D721Med (cell line): ENCODE results near the gene PEX12.
"Not testable (repeated sequence)": the region's sequence is repeated elsewhere in the genome, so short reads cannot be mapped to it uniquely, and the experiment has no call there.

Experiments
- DNase-seq: peaks from one replicate; pipeline ENCODE4 v3.0.0; 2011; ENCODE audit warnings: low spot score; ENCODE audit not compliant: insufficient read length
- FAIRE-seq: peaks from 2 replicates; lab custom pipeline; 2011; peaks lifted over from hg19 to GRCh38; lab: Jason Lieb, UNC
- CTCF ChIP-seq: IDR thresholded peaks from 2 replicates; pipeline ENCODE4 v1.5.1; 2012; ENCODE audit warnings: mild to moderate bottlenecking, control low read depth; ENCODE audit not compliant: insufficient read depth; ENCODE audit errors: missing control alignments

The PEX12 gene

GRCh38 chr17:35537601-35538141, 40.7 kb downstream of the PEX12 start, which contains the start of gene SLFN12L:
SLFN12L (minus strand) TSS chr17:35537678; CDS start chr17:35522364, 15,314 bp downstream.
- no peak for FAIRE-seq
- no peak for TF ChIP-seq CTCF
- DNase-seq, result no peak

DNA sequence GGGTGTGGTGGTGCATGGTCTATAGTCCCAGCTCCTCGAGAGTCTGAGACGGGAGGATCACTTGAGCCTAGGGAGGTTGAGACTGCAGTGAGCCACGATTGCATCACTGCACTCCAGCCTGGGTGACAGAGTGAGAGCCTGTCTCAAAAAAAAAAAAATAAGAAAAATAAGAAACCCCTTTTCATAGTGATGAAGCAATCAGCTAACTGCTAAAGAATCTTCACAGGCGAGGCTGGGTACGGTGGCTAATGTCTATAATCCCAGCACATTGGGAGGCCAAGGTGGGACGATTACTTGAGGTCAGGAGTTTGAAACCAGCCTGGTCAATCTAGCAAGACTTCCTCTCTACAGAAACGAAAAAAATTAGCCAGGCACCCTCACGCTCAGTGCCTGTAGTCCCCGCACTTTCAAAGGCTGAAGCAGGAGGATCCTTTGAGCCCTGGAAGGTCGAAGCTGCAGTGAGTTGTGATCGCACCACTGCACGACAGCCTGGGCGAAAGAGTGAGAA, 41.7 kb downstream of the PEX12 start:
- TF ChIP-seq CTCF, result no peak
- DNase-seq (no peak), FAIRE-seq (no peak)

DNA sequence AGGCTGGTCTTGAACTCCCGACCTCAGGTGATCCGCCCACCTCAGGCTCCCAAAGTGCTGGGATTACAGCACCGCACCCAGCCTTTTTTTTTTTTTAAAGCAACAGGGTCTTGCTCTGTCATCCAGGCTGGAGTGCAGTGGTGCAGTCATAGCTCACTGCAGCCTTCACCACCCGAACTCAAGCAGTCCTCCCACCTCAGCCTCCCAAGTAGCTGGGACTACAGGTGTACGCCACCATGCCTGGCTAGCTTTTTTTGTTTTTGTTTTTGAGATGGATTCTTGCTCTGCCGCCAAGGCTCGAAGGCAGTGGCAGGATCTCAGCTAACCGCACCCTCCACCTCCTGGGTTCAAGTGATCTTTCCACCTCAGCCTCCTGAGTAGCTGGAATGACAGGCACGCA, 43.0 kb downstream of the PEX12 start:
- FAIRE-seq, DNase-seq: not testable (repeated sequence)

- no peak for TF ChIP-seq CTCF
- no peak for FAIRE-seq
- no peak for DNase-seq
These were observed 43.7 kb downstream of the PEX12 start for GRCh38 chr17:35534576-35535093.

DNA sequence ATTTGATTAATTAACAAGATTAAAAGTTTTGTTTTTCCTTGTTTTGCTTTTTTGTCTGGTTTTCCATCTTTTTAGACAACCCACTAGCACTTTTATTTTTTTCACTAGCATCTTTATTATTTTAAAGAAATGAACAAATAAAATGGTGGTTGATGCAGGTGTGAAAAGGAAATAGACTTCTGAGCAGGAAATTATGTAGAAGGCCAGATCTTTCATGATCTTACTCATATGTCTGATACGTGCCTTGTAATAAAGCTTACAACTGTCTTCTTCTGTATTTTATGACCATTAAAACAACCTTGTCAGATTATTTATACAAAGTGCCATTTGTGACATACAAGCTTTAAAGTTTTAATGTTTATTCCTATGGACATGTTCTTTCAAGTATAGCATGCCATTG, 47.2 kb downstream of the PEX12 start:
- no peak for TF ChIP-seq CTCF
- DNase-seq, result no peak
- FAIRE-seq, result no peak

DNA sequence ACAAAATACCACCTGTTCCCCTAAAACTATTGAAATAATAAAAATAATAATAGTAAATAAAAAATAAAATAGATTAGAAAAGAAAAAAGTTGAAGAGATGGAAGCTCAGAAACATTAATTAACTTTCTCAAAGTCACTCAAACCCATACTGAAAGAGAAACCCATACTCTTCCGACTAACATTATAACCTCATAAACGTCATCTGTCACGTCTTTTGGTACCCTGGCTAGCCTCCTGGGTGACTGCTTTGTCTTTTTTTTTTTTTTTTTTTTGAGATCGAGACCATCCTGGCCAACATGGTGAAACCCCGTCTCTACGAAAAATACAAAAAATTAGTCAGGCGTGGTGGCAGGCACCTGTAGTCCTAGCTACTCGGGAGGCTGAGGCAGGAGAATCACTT, 48.5 kb downstream of the PEX12 start:
- FAIRE-seq, result no peak
- no peak for DNase-seq
- no peak for TF ChIP-seq CTCF

DNA sequence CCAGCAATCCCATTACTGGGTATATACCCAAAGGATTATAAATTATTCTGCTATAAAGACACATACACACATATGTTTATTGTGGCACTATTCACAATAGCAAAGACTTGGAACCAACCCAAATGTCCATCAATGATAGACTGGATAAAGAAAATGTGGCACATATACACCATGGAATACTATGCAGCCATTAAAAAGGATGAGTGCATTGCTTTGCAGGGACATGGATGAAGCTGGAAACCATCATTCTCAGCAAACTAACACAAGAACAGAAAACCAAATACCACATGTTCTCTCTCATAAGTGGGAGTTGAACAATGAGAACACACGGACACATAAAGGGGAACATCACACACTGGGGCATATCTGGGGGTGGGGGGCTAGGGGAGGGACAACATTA, 49.0 kb downstream of the PEX12 start:
- DNase-seq, FAIRE-seq: not testable (repeated sequence)
